Measurements from ENCODE around the gene SEL1L.
"Not testable (repeated sequence)": the region's sequence is repeated elsewhere in the genome, so short reads cannot be mapped to it uniquely, and the experiment has no call there.

Gene SEL1L

GRCh38 chr14:81523616-81524015 is 10.0 kb downstream of the SEL1L start:
- no peak for DNase-seq

GRCh38 chr14:81523016-81523415 is 10.6 kb downstream of the SEL1L start:
- no peak for DNase-seq

- no peak for DNase-seq
Measured at GRCh38 chr14:81521356-81521755, 12.3 kb downstream of the SEL1L start.

- peak; percentile 13 to 19 for DNase-seq
Measured at GRCh38 chr14:81519200-81520011, 14.2 kb downstream of the SEL1L start.

- no peak for DNase-seq
Measured at GRCh38 chr14:81517798-81518398, 15.8 kb downstream of the SEL1L start.

GRCh38 chr14:81516986-81517797 is 16.5 kb downstream of the SEL1L start:
- DNase-seq, result no peak

- not testable (repeated sequence) for DNase-seq
Measured at GRCh38 chr14:81515927-81516326, 17.7 kb downstream of the SEL1L start.

GRCh38 chr14:81512826-81513225 is 20.8 kb downstream of the SEL1L start:
- not testable (repeated sequence) for DNase-seq

- DNase-seq, result no peak
Measured at GRCh38 chr14:81511111-81511904, 22.3 kb downstream of the SEL1L start.

GRCh38 chr14:81509838-81510452 is 23.7 kb downstream of the SEL1L start:
- DNase-seq, result no peak

GRCh38 chr14:81509321-81509720 is 24.3 kb downstream of the SEL1L start:
- no peak for DNase-seq

GRCh38 chr14:81506487-81506886 is 27.2 kb downstream of the SEL1L start:
- no peak for DNase-seq

GRCh38 chr14:81504864-81505263 is 28.8 kb downstream of the SEL1L start:
- DNase-seq, result no peak

GRCh38 chr14:81485781-81486180 is 47.9 kb downstream of the SEL1L start:
- no peak for DNase-seq

GRCh38 chr14:81485372-81485771 is 48.3 kb downstream of the SEL1L start:
- peak; percentile 14 to 52 for DNase-seq

- no peak for DNase-seq
Measured at GRCh38 chr14:81484120-81484519, 49.5 kb downstream of the SEL1L start.

GRCh38 chr14:81480741-81481140 is 52.9 kb downstream of the SEL1L start:
- DNase-seq, result peak in 1 of 2 donors; percentile 32

- no peak for DNase-seq
Measured at GRCh38 chr14:81478446-81478845, 55.2 kb downstream of the SEL1L start.

- no peak for DNase-seq
Measured at GRCh38 chr14:81476816-81477215, 56.8 kb downstream of the SEL1L start.

- DNase-seq, result no peak
Measured at GRCh38 chr14:81474685-81475324, 58.8 kb downstream of the SEL1L start.

- DNase-seq, result peak in 1 of 2 donors; percentile 54
Measured at GRCh38 chr14:81474148-81474492, 59.5 kb downstream of the SEL1L start.
